Measurements from ENCODE around the gene IARS2. TPM values are rescaled to one million over a fixed set of nuclear protein-coding genes. Genes with fewer than 3 reads are reported as not detected.

The IARS2 gene
- total RNA-seq, 1 donor from 2014 or later = 99.6 TPM

- DNase-seq (ENCODE audit: low read depth) = no peak
- no peak overlapping the region for H3K4me3 ChIP-seq (ENCODE audit: low read depth, low read length)
- TF ChIP-seq CTCF (conservative IDR thresholded peaks at IDR 0.05; ENCODE audit: low read depth, low read length) = no peak
Measured at GRCh38 chr1:220129479-220130210, 35.7 kb downstream of the IARS2 start.

- no peak for DNase-seq (ENCODE audit: low read depth)
- no peak overlapping the region for H3K4me3 ChIP-seq (ENCODE audit: low read depth, low read length)
- no peak for TF ChIP-seq CTCF (conservative IDR thresholded peaks at IDR 0.05; ENCODE audit: low read depth, low read length)
Measured at GRCh38 chr1:220135755-220136154, 41.8 kb downstream of the IARS2 start.

- H3K4me3 ChIP-seq (ENCODE audit: low read depth, low read length) = no peak overlapping the region
- no peak for DNase-seq (ENCODE audit: low read depth)
- TF ChIP-seq CTCF (conservative IDR thresholded peaks at IDR 0.05; ENCODE audit: low read depth, low read length) = no peak
Measured at GRCh38 chr1:220137019-220137786, 43.3 kb downstream of the IARS2 start.

GRCh38 chr1:220139966-220140365, 46.0 kb downstream of the IARS2 start:
- no peak for DNase-seq (ENCODE audit: low read depth)
- TF ChIP-seq CTCF (conservative IDR thresholded peaks at IDR 0.05; ENCODE audit: low read depth, low read length) = no peak
- H3K4me3 ChIP-seq (ENCODE audit: low read depth, low read length) = no peak overlapping the region

- no peak for TF ChIP-seq CTCF (conservative IDR thresholded peaks at IDR 0.05; ENCODE audit: low read depth, low read length)
Measured at GRCh38 chr1:220144051-220144450, 50.1 kb downstream of the IARS2 start.

GRCh38 chr1:220149742-220150141, 55.8 kb downstream of the IARS2 start:
- no peak for DNase-seq (ENCODE audit: low read depth)
- no peak for TF ChIP-seq CTCF (conservative IDR thresholded peaks at IDR 0.05; ENCODE audit: low read depth, low read length)
- no peak overlapping the region for H3K4me3 ChIP-seq (ENCODE audit: low read depth, low read length)

More at GRCh38 chr1:220144051-220144450, 50.1 kb downstream of the IARS2 start:
- DNase-seq (ENCODE audit: low read depth) = no peak
- no peak overlapping the region for H3K4me3 ChIP-seq (ENCODE audit: low read depth, low read length)

All from epithelial cell of proximal tubule (primary cell).